Medulla oblongata (tissue), 1 donor: ENCODE data around the gene MT1M.

Experiments used
- DNase-seq: peaks from one replicate; pipeline ENCODE4 v3.0.0-alpha.2; 2015; ENCODE audit errors: extremely low spot score

MT1M gene

DNA sequence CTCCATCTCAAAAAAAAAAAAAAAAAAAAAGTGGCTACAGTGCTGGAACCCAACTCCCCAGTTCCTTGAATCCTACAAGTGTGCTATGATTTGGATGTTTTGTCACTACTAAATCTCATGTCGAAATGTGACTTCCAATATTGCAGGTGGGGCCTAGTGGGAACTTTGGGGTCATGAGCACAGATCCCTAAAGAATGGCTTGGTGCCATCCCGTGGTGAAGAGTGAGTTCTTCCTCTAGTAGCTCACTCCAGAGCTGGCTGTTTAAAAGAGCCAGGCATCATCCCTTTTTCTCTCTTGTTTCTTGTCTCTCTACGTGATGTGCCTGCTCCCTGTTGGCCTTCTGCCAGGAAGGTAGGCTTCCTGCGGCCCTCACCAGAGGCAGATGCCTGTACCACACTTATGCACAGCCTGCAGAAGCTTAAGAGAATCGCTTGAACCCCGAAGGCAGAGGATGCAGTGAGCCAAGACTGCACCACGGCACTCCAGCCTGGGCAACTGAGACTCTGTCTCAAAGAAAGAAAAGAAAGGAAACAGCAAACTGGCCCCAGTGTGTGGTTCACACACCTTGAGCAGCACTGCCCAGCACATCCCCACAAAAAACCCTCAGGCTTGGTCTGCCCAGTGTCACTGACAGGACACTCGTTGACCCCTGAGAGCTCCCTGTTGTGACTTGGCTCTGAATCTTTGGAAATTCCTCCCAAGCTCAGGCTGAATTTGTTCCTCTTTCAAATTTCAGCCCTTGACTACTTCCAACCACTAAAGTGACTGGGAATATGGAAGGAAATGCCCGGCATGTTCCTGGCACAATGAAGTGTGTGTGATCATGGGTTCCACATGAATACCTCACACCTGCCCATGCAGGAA, 3.7 kb upstream of the MT1M start:
- no peak for DNase-seq

DNA sequence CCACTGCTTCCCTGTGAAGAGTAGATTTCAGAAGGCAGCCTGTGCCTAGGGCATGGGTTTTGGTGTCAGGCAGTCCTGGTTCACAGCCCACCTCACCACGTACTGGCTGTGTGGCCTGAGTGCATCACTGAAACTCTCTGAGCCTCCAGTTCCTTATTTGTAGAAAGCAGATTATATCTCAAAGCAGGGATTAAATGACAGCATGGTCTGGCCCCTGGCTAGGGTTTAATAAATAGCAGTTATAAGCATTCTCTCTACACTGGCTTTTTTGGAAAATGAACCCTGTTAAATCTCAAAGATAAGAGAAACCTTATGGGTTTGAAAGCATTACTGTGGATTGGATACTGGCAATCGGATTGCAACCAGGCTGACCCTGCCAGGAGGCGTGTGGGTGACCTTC, 2.9 kb upstream of the MT1M start:
- DNase-seq = no peak

DNA sequence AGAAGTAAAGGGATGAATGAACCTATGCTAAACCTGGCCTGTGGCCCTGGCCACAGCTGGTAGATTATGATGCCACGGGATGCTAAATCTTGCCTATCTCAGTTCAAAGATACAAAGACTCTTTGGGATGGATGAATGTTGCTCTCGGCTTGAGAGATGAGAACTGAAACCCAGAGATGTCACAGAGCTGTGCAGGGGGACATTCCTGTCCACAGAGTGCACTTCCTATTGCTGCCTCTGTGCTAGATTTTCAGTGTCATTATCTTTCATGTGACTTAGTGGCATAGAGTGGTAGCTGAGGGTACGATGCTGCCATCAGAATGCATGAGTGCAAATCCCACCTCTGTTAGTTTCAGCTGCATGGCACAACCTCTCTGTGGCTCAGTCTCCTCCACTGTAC, 2.3 kb upstream of the MT1M start:
- no peak for DNase-seq

DNA sequence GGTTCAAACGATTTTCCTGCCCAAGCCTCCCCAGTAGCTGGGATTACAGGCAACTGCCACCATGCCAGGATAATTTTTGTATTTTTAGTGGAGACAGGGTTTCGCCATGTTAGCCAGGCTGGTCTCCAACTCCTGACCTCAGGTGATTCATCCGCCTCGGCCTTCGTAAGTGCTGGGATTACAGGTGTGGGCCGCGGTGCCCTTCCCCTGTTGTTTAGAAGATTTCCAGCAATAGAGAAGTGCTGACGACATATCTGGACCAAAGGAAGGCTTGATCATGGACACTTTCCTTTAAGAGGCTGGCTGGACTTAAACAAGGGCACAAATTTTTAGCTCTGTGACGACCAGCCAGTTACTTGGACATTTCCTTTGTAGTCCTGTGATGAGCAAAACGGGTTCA, 1.3 kb upstream of the MT1M start:
- DNase-seq = no peak

DNA sequence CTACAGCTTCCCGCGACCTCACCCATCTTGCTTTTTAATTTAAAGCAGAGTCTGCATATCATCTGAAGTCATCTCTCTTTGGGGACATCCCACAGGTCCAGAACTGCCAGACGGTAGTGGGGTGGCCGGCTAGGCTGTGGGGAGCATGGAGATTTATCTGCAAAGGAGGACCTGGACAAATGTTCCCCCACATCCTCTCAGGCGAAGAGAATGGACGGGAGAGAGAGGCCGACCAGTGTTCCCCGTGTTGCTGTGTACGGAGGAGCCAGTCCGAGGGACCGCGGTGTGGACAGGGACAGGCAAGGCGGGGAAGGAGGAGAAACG, 665 bp upstream of the MT1M start:
- DNase-seq = no peak

DNA sequence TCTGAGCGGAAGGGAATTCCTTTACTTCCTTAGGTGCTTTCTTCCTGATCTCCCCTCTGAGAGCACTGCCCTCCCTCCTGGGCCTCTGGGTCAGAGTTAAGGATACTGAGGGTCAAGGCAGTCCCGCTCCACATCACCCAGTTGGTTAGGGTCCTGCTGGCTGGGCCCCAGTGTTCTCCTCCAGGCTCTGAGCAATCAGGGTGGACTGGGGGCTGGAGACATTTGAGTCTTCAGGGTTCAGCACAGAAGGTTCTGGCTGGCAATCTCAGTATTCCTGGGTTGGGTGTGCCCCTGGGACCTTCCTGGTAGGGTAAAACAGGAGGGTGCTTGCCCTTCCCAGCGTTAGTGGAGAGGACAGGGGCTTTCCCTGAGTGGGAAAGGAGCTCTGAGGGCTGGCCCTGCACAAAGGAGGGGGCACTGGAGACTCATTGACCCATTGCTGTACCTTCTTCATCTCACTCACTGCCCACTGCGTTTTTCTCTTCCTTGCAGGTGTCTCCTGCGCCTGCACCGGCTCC, 448 bp downstream of the MT1M start:
- DNase-seq = no peak

DNA sequence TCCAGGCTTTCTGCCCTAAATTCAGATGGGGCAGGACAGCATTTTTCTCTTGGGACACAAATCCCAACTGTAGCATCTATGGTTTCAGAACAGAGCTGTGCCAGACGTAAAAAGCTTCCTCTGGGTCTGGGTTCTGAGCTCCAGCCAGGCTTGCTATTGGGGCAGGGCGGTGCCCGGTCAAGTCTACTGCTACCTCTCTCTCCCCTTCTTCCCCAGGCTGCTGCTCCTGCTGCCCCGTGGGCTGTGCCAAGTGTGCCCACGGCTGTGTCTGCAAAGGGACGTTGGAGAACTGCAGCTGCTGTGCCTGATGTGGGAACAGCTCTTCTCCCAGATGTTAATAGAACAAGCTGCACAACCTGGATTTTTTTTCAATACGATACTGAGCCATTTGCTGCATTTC, 1.1 kb downstream of the MT1M start:
- DNase-seq = no peak

DNA sequence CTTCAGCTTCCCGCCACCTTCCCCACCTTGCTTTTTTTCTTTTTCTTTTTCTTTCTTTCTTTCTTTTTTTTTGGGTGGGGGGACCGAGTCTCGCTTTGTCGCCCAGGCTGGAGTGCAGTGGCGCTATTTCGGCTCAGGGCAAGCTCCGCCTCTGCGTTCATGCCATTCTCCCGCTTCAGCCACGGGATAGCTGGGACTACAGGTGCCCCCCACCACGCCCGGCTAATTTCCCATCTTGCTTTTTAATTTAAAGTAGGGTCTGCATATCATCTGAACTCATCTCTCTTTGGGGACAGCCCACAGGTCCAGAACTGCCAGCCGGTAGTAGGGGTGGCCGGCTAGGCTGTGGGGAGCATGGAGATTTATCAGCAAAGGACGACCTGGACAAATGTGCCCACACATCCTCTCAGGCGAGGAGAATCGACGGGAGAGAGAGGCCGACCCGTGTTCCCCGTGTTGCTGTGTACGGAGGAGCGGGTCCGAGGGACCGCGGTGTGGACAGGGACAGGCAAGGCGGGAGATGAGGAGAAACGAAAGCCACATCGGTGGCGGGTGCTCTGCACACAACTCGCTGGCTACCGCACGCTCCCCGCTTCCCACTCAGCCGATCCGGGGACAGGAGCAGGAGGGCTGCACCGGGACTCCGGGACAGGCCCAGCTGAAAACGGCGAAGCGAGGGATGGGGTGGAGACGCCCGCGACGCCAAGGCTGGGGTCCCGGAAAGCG, 2.4 kb downstream of the MT1M start:
- no peak for DNase-seq

DNA sequence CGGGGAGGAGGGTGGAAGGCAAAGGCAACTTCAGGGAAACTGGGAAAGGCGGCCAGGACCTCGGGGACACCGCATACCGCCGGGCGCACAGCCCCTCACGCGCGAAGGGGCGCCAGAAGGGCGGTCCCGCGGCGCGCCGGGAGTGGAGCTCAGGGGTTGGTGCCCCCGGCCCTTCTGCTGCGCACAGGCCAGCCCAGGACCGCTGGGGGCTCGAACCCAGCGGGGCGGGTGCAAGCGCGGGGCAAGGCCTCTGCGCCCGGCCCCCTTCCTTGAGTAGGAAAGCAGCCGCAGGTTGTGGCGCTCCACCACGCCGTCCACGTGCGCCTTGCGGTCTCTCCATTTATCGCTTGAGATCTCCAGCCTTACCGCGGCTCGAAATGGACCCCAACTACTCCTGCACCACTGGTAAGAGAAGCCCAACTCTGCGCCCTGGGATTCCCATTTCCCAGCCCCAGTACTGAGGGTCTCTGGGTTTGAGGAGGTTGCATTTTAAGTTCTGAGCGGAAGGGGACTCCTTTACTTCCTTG, 3.0 kb downstream of the MT1M start:
- DNase-seq = no peak

DNA sequence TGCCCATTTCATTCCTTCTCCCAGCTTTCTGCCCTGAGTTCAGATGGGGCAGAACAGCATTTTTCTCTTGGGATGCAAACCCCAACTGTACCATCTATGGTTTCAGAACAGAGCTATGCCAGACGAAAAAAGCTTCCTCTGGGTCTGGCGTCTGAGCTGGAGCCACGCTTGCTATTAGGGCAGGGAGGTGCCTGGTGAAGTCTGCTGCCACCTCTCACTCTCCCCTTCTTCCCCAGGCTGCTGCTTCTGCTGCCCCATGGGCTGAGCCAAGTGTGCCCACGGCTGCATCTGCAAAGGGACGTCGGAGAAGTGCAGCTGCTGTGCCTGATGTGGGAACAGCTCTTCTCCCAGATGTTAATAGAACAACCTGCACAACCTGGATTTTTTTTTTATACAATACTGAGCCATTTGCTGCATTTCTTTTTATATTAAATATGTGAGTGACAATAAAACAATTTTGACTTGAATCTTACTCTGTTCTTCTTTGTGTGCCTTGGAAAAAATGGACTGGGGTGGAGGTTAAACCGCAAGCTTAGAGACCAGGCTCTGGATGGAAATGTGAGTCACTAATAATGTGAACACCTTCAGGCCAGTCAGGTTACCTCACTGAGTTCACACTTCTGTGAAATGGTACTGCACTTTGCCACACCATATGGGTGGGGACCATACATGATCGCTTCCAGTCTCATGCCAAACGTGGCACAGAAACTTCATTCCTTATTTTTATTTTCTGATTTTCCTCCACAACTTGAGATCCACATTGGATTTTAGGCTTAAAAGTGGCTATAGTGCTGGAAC, 4.4 kb downstream of the MT1M start:
- DNase-seq = no peak

DNA sequence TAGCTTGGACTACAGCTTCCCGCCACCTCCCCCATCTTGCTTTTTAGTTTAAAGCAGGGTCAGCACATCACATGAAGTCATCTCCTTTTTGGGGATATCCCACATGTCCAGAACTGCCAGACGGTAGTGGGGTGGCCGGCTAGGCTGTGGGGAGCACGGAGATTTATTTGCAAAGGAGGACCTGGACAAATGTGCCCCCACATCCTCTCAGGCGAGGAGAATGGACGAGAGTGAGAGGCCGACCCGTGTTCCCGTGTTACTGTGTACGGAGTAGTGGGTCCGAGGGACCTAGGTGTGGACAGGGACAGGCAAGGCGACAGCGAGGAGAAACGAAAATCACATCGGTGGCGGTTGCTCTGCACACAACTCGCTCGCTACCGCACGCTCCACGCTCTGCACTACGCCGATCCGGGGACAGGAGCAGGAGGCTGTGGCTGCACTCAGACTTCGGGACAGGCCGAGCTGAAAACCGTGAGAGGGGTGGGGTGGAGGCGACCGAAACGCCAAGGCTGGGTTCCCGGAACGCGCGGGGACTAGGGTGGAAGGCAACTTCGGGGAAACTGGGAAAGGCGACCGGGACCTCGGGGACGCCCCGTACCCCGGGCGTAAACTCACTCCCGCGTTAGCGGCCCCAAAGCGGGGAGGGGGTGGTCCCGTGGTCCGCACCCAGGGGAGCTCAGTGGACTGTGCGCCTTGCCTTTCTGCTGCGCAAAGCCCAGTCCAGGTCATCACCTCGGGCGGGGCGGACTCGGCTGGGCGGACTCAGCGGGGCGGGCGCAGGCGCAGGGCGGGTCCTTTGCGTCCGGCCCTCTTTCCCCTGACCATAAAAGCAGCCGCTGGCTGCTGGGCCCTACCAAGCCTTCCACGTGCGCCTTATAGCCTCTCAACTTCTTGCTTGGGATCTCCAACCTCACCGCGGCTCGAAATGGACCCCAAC, 5.6 kb downstream of the MT1M start, which contains the start of gene MT1A:
MT1A (plus strand) TSS at position 853 of the 937 bp plus-strand sequence; CDS start at position 926, 73 bp downstream.
- DNase-seq = peak; percentile 25

DNA sequence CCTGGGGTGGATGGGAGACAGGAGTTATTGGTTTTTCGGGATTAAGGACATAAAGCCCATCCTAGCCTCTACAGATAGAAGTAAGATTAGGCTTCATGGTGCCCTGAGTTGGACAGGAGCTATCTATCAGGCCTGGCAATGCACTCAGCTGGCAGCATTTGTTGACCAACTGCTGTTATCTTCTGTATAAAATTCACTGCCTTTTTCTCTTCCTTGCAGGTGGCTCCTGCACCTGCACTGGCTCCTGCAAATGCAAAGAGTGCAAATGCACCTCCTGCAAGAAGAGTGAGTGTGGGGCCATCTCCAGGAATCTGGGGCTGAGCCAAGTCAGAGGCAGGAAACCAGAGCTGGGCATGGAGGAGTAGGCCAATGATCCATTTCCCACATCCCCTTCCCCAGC, 6.6 kb downstream of the MT1M start:
- DNase-seq = no peak

DNA sequence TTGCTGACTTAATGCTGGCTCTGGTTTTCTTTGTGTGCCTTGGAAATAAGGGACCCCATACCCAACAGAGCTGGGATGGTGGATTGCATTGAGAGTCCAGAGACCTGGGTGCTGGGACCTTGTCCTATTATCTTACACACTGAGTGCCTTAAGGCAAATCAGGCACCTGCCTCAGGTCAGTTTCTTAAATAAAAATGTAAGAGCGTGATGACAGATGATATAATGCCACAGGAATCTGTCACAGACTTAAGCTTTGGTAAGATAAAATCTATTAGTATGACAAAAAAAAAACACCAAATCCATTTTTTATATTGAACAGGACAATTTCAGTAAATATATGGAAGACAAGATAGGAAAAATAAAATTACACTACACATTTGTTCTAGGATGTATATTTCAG, 7.6 kb downstream of the MT1M start:
- no peak for DNase-seq

DNA sequence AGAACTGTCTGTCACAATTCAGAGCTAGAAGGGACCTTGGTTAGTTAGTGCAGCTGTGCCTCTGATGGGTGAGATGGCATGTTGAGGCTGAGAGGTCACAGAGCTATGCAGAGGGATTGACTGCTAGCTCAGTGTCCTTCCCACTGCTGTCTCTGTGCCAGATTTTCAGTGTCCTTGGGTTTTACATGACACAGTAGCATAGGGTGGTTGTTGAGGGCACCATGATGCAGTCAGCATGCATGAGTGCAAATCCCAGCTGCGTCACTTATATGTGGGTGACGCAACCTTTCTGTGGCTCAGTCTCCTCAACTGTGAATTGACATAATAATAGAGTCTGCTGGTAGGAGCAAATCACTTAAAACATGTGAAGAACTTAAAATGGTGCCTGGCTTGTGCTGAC, 8.7 kb downstream of the MT1M start:
- no peak for DNase-seq

DNA sequence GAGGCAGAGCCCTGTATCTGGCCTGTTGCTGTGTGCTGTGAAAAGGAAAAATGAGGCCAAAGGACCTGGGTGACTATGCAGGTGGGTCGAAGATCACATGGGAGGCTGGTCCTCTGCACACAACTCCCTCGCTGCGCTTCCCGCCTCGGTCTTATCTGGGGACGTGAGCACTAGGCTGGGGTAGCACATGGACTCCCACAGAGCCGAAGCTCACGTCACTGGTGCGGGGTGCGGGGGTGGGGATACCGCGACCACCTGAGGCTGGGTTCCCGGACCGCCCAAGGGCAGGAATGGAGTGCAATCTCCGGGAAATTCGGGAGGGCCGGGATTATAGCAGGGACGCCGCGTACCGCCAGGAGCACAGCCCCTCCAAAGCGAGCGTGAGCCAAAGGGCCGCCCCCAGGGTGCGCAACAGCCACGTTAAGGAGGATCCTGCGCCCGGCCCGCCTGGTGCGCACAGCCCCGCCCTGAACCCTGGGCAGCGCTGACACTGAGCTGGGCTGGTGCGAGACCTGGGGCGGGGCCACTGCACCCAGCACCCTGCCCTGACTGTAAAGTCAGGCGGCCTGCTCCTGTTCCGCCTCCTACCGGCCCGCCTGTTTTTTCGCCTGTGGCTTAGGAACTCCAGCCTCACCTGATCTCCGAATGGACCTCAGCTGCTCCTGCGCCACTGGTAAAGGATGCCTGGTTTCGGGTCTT, 10.8 kb downstream of the MT1M start:
- no peak for DNase-seq

DNA sequence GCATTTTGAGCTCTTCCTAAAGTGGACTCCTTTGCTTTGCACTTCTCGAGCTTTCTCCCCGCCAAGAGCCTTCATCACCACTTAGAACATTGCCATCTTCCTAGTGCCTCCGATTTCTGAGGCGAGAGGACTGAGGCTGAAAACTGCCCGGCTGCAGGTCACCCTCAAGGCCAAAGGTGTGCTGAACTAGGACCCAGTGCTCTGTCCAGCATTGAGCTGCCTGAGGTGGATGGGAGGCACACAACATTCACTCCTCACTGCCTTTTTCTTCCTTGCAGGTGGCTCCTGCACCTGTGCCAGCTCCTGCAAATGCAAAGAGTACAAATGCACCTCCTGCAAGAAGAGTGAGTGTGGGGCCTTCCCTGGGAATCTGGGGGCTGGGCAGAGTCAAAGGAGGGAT, 11.4 kb downstream of the MT1M start:
- no peak for DNase-seq

DNA sequence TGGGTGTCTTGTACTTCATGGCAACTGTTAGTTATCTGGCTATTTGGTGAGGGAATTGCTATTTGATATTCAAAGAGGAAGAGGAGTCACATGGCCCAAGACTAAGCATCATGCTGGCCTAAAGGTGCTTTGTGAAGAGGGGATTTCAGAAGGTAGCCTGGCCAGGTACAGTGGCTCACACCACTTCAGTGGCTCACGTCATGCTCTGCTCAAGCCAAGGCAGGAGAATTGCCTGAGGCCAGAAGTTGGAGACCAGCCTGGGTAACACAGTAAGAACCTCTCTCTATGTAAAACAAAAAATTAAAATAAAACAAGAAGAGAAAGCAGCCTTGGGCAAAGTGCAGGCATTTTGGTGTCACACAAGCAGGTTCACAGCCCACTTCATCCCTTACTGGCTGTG, 12.9 kb downstream of the MT1M start:
- DNase-seq = no peak

DNA sequence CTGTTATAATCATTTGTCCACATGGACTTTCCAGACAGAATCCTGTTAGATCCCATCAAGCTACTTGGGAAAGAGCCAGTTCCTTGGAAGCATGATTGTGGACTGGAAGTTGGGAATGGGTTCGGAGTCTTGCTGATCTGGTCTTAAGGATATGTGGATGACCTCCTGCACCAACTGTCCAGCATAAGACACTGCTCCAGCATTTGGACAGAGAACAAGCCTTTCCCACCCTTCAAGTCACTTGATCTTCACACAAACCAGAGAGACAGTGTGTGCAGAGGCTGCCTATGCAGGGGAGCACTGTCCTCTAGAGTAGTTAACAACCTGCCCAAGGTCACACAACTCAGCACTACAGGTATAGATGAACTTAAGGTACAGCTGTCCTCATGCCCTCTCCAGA, 13.4 kb downstream of the MT1M start:
- DNase-seq = no peak

DNA sequence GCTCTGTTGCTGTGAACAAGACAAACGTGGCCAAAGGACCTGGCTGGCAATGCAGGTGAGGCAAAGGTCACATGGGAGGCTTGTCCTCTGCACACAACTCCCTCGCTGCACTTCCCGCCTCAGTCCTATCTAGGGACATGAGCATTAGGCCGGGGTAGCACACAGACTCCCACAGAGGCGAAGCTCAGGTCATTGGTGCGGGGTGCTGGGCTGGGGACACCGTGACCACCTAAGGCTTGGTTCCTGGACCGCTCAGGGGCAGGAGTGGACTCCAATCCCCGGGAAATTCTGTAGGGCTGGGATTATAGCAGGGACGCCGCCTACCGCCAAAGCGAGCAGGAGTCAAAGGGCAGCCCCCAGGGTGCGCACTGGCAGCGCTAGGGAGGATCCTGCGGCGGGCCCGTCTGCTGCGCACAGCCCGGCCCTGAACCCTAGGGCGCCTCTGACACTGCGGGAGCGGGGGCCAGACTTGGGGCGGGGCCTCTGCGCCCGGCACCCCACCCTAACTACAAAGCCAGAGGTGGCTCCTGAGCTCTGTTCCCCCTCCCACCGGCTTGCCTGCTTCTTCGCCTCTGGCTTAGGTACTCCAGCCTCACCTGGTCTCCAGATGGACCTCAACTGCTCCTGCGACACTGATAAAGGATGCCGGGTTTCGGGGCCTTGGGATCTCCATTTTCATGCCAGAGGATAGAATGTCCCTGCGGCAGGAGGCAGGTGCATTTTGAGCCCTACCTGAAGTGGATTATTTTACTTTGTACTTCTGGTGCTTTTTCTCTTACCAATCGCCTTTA, 15.4 kb downstream of the MT1M start:
- DNase-seq = no peak

DNA sequence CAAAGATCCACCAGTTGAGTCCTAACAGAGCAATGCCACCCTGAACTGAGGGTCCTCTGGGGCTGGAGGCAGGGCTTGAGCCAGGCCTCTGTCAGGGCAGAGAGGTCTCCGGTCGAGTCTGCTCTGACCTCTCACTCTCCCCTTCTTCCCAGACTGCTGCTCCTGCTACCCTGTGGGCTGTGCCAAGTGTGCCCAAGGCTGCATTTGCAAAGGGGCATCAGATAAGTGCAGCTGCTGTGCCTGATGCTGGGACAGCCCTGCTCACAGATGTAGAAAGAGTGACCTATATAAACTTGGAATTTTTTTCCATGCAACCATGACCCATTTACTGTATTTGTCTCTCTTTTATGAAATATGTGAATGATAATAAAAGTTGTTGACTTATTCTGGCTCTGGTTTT, 16.8 kb downstream of the MT1M start:
- DNase-seq = no peak
